Measurements from ENCODE around the gene PPP2R2B.

GRCh38 chr5:146909255-146910068, 30.9 kb upstream of the PPP2R2B start:
- TF ChIP-seq MAX (IDR thresholded peaks at IDR 0.05) (no peak), CEBPB (IDR thresholded peaks at IDR 0.05) (no peak), TAF1 (IDR thresholded peaks at IDR 0.05; ENCODE audit: low read depth) (no peak), EP300 (IDR thresholded peaks at IDR 0.05; ENCODE audit: borderline replicate concordance) (no peak), TCF12 (IDR thresholded peaks at IDR 0.05; ENCODE audit: low read depth) (no peak), FOXM1 (IDR thresholded peaks at IDR 0.05; ENCODE audit: borderline replicate concordance, low read depth) (no peak), TEAD4 (IDR thresholded peaks at IDR 0.05) (no peak), ZBTB7A (IDR thresholded peaks at IDR 0.05; ENCODE audit: low read depth) (no peak), RAD21 (IDR thresholded peaks at IDR 0.05; ENCODE audit: low read depth) (no peak), REST (IDR thresholded peaks at IDR 0.05; ENCODE audit: low read depth) (no peak), USF1 (IDR thresholded peaks at IDR 0.05) (no peak)
